Neural cell (in vitro differentiated cells): ENCODE measurements around the gene PLCB4. TPM values are rescaled to one million over a fixed set of nuclear protein-coding genes. Genes with fewer than 3 reads are reported as not detected.

ENCODE experiments used
- H2AFZ ChIP-seq: fragments of 200-600, 300-800 bp; sonication (generic), shearing (Covaris generic); 2 replicates; pipeline ENCODE4 v1.6.0; 2014; ENCODE audit warnings: low read depth, mild to moderate bottlenecking, antibody characterized with exemption, low read length, moderate library complexity
- H3F3A ChIP-seq: fragments of 200-600 bp; shearing (Covaris generic); 2 replicates; pipeline ENCODE4 v1.6.1; 2016; ENCODE audit warnings: mild to moderate bottlenecking, moderate library complexity, mixed read lengths, antibody characterized with exemption, low read length; ENCODE audit not compliant: insufficient read depth, poor library complexity, severe bottlenecking
- H3K27ac ChIP-seq: fragments of 200-600, 300-800 bp; sonication (generic), shearing (Covaris generic); 2 replicates; pipeline ENCODE4 v1.5.1; 2014; ENCODE audit warnings: mild to moderate bottlenecking, low read length, moderate library complexity
- H3K27me3 ChIP-seq: fragments of 300-800, 200-600 bp; sonication (generic), shearing (Covaris generic); 2 replicates; pipeline ENCODE4 v1.6.0; 2014; ENCODE audit warnings: mild to moderate bottlenecking, low read depth, low read length, moderate library complexity; ENCODE audit not compliant: insufficient read depth
- H3K36me3 ChIP-seq: fragments of 300-800, 200-600 bp; sonication (generic), shearing (Covaris generic); 2 replicates; pipeline ENCODE4 v1.5.1; 2014; ENCODE audit warnings: mild to moderate bottlenecking, antibody characterized with exemption, low read length, moderate library complexity; ENCODE audit not compliant: insufficient read depth
- H3K4me2 ChIP-seq: fragments of 300-800, 200-600 bp; sonication (generic), shearing (Covaris generic); 2 replicates; pipeline ENCODE4 v1.6.0; 2014; ENCODE audit warnings: mild to moderate bottlenecking, low read length
- H3K4me3 ChIP-seq: fragments of 300-800, 200-600 bp; sonication (generic), shearing (Covaris generic); 2 replicates; pipeline ENCODE4 v1.5.1; 2014; ENCODE audit warnings: mild to moderate bottlenecking, low read length, moderate library complexity
- H3K79me2 ChIP-seq: fragments of 200-600 bp; shearing (Covaris generic); replicated peaks from 2 replicates; pipeline ENCODE4 v1.6.0; 2014; ENCODE audit warnings: mild to moderate bottlenecking, low read length, moderate library complexity; ENCODE audit not compliant: insufficient read depth
- H3K9ac ChIP-seq: fragments of 300-800, 200-600 bp; sonication (generic), shearing (Covaris generic); 2 replicates; pipeline ENCODE4 v1.6.1; 2016; ENCODE audit warnings: mild to moderate bottlenecking, low read length, mixed read lengths
- H3K9me2 ChIP-seq: fragments of 200-600 bp; shearing (Covaris generic); 2 replicates; pipeline ENCODE4 v1.6.1; 2016; ENCODE audit warnings: mild to moderate bottlenecking, low read length, mixed read lengths; ENCODE audit not compliant: insufficient read depth
- H3K9me3 ChIP-seq: fragments of 200-600, 300-800 bp; sonication (generic), shearing (Covaris generic); 2 replicates; pipeline ENCODE4 v1.6.1; 2016; ENCODE audit warnings: mild to moderate bottlenecking, mixed run types, low read length, moderate library complexity, mixed read lengths
- H4K20me1 ChIP-seq: fragments of 200-600 bp; shearing (Covaris generic); 2 replicates; pipeline ENCODE4 v1.6.1; 2016; ENCODE audit warnings: mild to moderate bottlenecking, mixed run types; ENCODE audit not compliant: insufficient read depth
- EP300 ChIP-seq: fragments of 450-650 bp; conservative IDR thresholded peaks from 2 replicates; pipeline ENCODE4 v1.6.1; 2014; ENCODE audit warnings: antibody characterized with exemption, mild to moderate bottlenecking, moderate library complexity; ENCODE audit not compliant: poor library complexity, severe bottlenecking
- EZH2 ChIP-seq: fragments of 200-600, 300-800 bp; shearing (Covaris generic), sonication (generic); IDR thresholded peaks from 2 replicates; pipeline ENCODE4 v1.6.1; 2014; ENCODE audit warnings: antibody characterized with exemption, low read length, borderline replicate concordance, mild to moderate bottlenecking; ENCODE audit not compliant: insufficient read depth, poor library complexity, severe bottlenecking
- MXI1 ChIP-seq: fragments of 450-650 bp; conservative IDR thresholded peaks from 2 replicates; pipeline ENCODE4 v1.6.1; 2014; ENCODE audit warnings: antibody characterized with exemption, mild to moderate bottlenecking; ENCODE audit not compliant: poor library complexity, severe bottlenecking
- POLR2AphosphoS5 ChIP-seq: IDR thresholded peaks from 2 replicates; pipeline ENCODE4 v1.6.1; 2012
- RAD21 ChIP-seq: fragments of 450-650 bp; conservative IDR thresholded peaks from 2 replicates; pipeline ENCODE4 v1.6.1; 2014; ENCODE audit warnings: antibody characterized with exemption, mild to moderate bottlenecking, moderate library complexity
- SMC3 ChIP-seq: fragments of 450-650 bp; conservative IDR thresholded peaks from 2 replicates; pipeline ENCODE4 v1.6.1; 2014; ENCODE audit warnings: antibody characterized with exemption, mild to moderate bottlenecking, moderate library complexity; ENCODE audit not compliant: poor library complexity
- TAF1 ChIP-seq: IDR thresholded peaks from 2 replicates; pipeline ENCODE4 v1.6.1; 2012; ENCODE audit warnings: low read depth
- polyA plus RNA-seq: library from polyadenylated mRNA; depleted of rRNA; stranded (reverse); fragments of >200 nt; gene quantifications from 2 replicates; pipeline ENCODE4 v1.2.3, GENCODE V29; 2014
- TF ChIP-seq, protein P1 (sequence below): IDR thresholded peaks from 2 replicates; pipeline ENCODE4 v1.6.1; 2012; ENCODE audit warnings: borderline replicate concordance
- TF ChIP-seq, protein P2 (sequence below): fragments of 450-650 bp; IDR thresholded peaks from 2 replicates; pipeline ENCODE4 v1.5.1; 2014; ENCODE audit warnings: antibody characterized with exemption, mild to moderate bottlenecking, moderate library complexity; ENCODE audit not compliant: poor library complexity, severe bottlenecking

Gene PLCB4
- polyA plus RNA-seq, 1 donor from 2014 or later: 13.1 TPM

DNA sequence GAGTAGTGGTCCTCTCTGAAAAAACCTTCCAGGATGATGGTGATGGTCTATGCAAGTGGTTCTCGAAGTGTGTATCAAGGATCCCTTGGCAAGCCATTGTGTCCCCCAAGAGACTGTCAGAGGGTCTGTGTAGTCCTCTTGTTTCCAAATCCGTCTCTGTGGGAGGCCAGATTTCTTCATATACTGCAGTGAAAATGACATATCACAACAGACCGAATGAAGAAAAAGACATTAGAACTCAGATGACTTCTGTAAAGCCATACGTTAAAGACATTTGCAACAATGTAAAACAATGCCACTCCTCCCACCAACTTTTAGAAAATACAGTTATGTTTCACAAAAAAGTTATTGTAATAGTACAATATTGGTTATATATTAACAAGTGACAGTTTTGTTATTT is 418.3 kb downstream of the PLCB4 start:
- no peak overlapping the region for H3K4me2 ChIP-seq
- H3K9ac ChIP-seq: no peak overlapping the region
- TF ChIP-seq, protein P1, sequence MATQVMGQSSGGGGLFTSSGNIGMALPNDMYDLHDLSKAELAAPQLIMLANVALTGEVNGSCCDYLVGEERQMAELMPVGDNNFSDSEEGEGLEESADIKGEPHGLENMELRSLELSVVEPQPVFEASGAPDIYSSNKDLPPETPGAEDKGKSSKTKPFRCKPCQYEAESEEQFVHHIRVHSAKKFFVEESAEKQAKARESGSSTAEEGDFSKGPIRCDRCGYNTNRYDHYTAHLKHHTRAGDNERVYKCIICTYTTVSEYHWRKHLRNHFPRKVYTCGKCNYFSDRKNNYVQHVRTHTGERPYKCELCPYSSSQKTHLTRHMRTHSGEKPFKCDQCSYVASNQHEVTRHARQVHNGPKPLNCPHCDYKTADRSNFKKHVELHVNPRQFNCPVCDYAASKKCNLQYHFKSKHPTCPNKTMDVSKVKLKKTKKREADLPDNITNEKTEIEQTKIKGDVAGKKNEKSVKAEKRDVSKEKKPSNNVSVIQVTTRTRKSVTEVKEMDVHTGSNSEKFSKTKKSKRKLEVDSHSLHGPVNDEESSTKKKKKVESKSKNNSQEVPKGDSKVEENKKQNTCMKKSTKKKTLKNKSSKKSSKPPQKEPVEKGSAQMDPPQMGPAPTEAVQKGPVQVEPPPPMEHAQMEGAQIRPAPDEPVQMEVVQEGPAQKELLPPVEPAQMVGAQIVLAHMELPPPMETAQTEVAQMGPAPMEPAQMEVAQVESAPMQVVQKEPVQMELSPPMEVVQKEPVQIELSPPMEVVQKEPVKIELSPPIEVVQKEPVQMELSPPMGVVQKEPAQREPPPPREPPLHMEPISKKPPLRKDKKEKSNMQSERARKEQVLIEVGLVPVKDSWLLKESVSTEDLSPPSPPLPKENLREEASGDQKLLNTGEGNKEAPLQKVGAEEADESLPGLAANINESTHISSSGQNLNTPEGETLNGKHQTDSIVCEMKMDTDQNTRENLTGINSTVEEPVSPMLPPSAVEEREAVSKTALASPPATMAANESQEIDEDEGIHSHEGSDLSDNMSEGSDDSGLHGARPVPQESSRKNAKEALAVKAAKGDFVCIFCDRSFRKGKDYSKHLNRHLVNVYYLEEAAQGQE: no peak
- no peak for TF ChIP-seq MXI1
- H3F3A ChIP-seq: no peaks in the 10 kb centered on the region
- H3K36me3 ChIP-seq: no peaks in the 10 kb centered on the region
- no peaks in the 10 kb centered on the region for H3K9me2 ChIP-seq
- no peaks in the 10 kb centered on the region for H3K27me3 ChIP-seq
- no peak overlapping the region for H3K27ac ChIP-seq
- H3K79me2 ChIP-seq: no peaks in the 10 kb centered on the region
- no peaks in the 10 kb centered on the region for H3K9me3 ChIP-seq
- H3K4me3 ChIP-seq: no peak overlapping the region
- H2AFZ ChIP-seq: no peak overlapping the region
- no peaks in the 10 kb centered on the region for H4K20me1 ChIP-seq

DNA sequence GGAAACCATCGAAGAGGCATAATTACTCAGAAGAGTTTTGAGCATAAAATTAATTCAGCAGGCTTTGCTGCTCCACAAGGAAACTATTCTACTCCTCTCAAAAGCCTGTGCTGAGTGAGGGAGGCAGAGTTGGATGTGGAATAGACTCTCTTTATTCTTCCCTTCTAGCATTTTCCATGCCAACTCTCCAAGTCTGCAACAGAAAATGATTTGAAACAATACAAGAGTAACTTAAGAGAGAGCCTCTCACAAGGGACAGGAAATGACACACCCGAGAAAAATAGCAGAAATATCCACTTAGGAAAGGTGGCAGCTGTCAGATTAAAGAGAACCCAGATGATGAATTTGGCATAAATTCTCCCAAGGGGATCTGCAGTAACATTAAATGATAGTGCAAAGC is 419.2 kb downstream of the PLCB4 start:
- Histone ChIP-seq H3K9me3 (no peaks in the 10 kb centered on the region), H3K36me3 (no peaks in the 10 kb centered on the region), H3K4me3 (no peak overlapping the region), H3K79me2 (no peaks in the 10 kb centered on the region), H2AFZ (no peak overlapping the region), H3K9me2 (no peaks in the 10 kb centered on the region), H3K27me3 (no peaks in the 10 kb centered on the region), H3K9ac (no peak overlapping the region), H3K4me2 (no peak overlapping the region), H3K27ac (no peak overlapping the region), H4K20me1 (no peaks in the 10 kb centered on the region), H3F3A (no peaks in the 10 kb centered on the region)
- TF ChIP-seq POLR2AphosphoS5 (no peak), TAF1 (no peak), EZH2 (no peak), SMC3 (no peak), MXI1 (no peak), EP300 (no peak), RAD21 (no peak)
- TF ChIP-seq, protein P1: no peak
- TF ChIP-seq, protein P2, sequence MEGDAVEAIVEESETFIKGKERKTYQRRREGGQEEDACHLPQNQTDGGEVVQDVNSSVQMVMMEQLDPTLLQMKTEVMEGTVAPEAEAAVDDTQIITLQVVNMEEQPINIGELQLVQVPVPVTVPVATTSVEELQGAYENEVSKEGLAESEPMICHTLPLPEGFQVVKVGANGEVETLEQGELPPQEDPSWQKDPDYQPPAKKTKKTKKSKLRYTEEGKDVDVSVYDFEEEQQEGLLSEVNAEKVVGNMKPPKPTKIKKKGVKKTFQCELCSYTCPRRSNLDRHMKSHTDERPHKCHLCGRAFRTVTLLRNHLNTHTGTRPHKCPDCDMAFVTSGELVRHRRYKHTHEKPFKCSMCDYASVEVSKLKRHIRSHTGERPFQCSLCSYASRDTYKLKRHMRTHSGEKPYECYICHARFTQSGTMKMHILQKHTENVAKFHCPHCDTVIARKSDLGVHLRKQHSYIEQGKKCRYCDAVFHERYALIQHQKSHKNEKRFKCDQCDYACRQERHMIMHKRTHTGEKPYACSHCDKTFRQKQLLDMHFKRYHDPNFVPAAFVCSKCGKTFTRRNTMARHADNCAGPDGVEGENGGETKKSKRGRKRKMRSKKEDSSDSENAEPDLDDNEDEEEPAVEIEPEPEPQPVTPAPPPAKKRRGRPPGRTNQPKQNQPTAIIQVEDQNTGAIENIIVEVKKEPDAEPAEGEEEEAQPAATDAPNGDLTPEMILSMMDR: no peak
